ENCODE data around the gene PLPPR2.

- TF ChIP-seq EZH2 (IDR thresholded peaks at IDR 0.05; ENCODE audit: borderline replicate concordance, insufficient read depth, low read length, poor library complexity, severe bottlenecking) (no peak), CTCF (IDR thresholded peaks at IDR 0.05; ENCODE audit: poor library complexity, severe bottlenecking) (no peak), EP300 (conservative IDR thresholded peaks at IDR 0.05; ENCODE audit: poor library complexity, severe bottlenecking) (no peak), TAF1 (IDR thresholded peaks at IDR 0.05; ENCODE audit: low read depth) (no peak), POLR2AphosphoS5 (IDR thresholded peaks at IDR 0.05) (no peak)
Measured at GRCh38 chr19:11384778-11385129, 29.5 kb downstream of the PLPPR2 start.
